Lung (tissue), 12 donors: ENCODE data around the gene ROMO1. TPM values are rescaled to one million over a fixed set of nuclear protein-coding genes. Genes with fewer than 3 reads are reported as not detected.

Experiments
- ATAC-seq: fragments of 200-7000 bp; cut with Tn5 transposase; one replicate; pipeline ENCODE4 v1.9.1; 2020; ENCODE audit warnings: moderate number of reproducible peaks; ENCODE audit not compliant: insufficient read depth, low FRiP score
- DNase-seq, 3 donors: peaks; one replicate each; pipeline ENCODE4 v3.0.0-alpha.2; 2013 to 2017
- H3K27ac ChIP-seq, 2 donors: one replicate each; pipeline ENCODE4 v1.5.1; 2013; ENCODE audit warnings: mild to moderate bottlenecking in 2 of 2, moderate library complexity in 2 of 2, control low read depth in 1 of 2, inconsistent platforms in 1 of 2, low read depth in 1 of 2, low read length in 1 of 2
- H3K27me3 ChIP-seq, 3 donors: one replicate each; pipeline ENCODE4 v1.5.1; 2013; ENCODE audit warnings: low read length in 2 of 3; ENCODE audit not compliant: control insufficient read depth in 3 of 3, insufficient read depth in 3 of 3
- H3K36me3 ChIP-seq, 4 donors: one replicate each; pipeline ENCODE4 v1.5.1; 2013; ENCODE audit warnings: low read length in 4 of 4, mild to moderate bottlenecking in 1 of 4, moderate library complexity in 1 of 4; ENCODE audit not compliant: control insufficient read depth in 4 of 4, insufficient read depth in 4 of 4
- H3K4me1 ChIP-seq, 5 donors: one replicate each; pipeline ENCODE4 v1.5.1; 2013; ENCODE audit warnings: low read length in 5 of 5, mild to moderate bottlenecking in 2 of 5, moderate library complexity in 1 of 5; ENCODE audit not compliant: control insufficient read depth in 5 of 5, insufficient read depth in 5 of 5
- H3K4me3 ChIP-seq: one replicate; pipeline ENCODE4 v1.5.1; 2013; ENCODE audit warnings: mild to moderate bottlenecking, control low read depth, moderate library complexity
- H3K9ac ChIP-seq, 2 donors: one replicate each; pipeline ENCODE4 v1.5.1; 2013; ENCODE audit warnings: low read length in 2 of 2, control low read depth in 1 of 2; ENCODE audit not compliant: insufficient read depth in 1 of 2
- H3K9me3 ChIP-seq, 4 donors: one replicate each; pipeline ENCODE4 v1.5.1; 2013; ENCODE audit warnings: low read length in 3 of 4, mild to moderate bottlenecking in 1 of 4, moderate library complexity in 1 of 4; ENCODE audit not compliant: control insufficient read depth in 4 of 4, insufficient read depth in 3 of 4
- CTCF ChIP-seq: IDR thresholded peaks from 2 replicates; pipeline ENCODE4 v1.5.1; 2012; ENCODE audit warnings: mild to moderate bottlenecking; ENCODE audit errors: control extremely low read depth, extremely low read depth
- WGBS, 2 donors: extraction: QIAGEN DNeasy Blood & Tissue Kit; methylation state at CpG; one replicate each; pipeline ENCODE4 v1.1.7; 2013; 5-methylcytosine and 5-hydroxymethylcytosine counted together
- polyA plus RNA-seq, 2 donors: library from polyadenylated mRNA; stranded (reverse); fragments of 200-250 nt; gene quantifications; one replicate each; pipeline ENCODE4 v1.2.1, GENCODE V29; 2013
- total RNA-seq, 2 donors: library from RNA; depleted of rRNA in 1 of 2; stranded (reverse); fragments of >200 nt in 1 of 2; gene quantifications; one replicate each; pipeline ENCODE4 v1.2.1, GENCODE V29; 2014 to 2021
- donor health status: control.
- donor health status: control.
- donor health status: Bipolar disorder and iron deficiency.
- donor health status: healthy.
- donor health status: DM: yes; HTN: yes; CAD: no.

The ROMO1 gene
- total and polyA plus RNA-seq, 4 donors: 98.6 to 501 (median 272) TPM

- H3K9me3 ChIP-seq: no peaks in the 10 kb centered on the region
- TF ChIP-seq CTCF: no peak
- DNase-seq: no peak
- H3K9ac ChIP-seq: no peak overlapping the region
- peaks cover 13 to 30% (median 25%) of the 10 kb centered on the region in 4 donors for H3K36me3 ChIP-seq
- H3K4me3 ChIP-seq: no peak overlapping the region
- WGBS, 2 donors: 87 to 92% methylated on average over 1 of the region's 1 CpG
- no peaks in the 10 kb centered on the region for H3K27me3 ChIP-seq
- ATAC-seq: no peak
- H3K27ac ChIP-seq: no peak overlapping the region
- no peaks in the 10 kb centered on the region for H3K4me1 ChIP-seq
Measured at GRCh38 chr20:35669681-35670080, 29.5 kb upstream of the ROMO1 start.

GRCh38 chr20:35673884-35674283 is 25.3 kb upstream of the ROMO1 start:
- 93 to 95% methylated on average over 4 of the region's 4 CpGs for WGBS, 2 donors
- DNase-seq (no peak), ATAC-seq (no peak)
- H3K4me1 ChIP-seq: no peaks in the 10 kb centered on the region
- H3K4me3 ChIP-seq: no peak overlapping the region
- H3K27ac ChIP-seq: no peak overlapping the region
- TF ChIP-seq CTCF: no peak
- H3K9me3 ChIP-seq: no peaks in the 10 kb centered on the region
- no peaks in the 10 kb centered on the region for H3K27me3 ChIP-seq
- H3K9ac ChIP-seq: no peak overlapping the region
- peaks cover 15 to 36% (median 28%) of the 10 kb centered on the region in 4 donors for H3K36me3 ChIP-seq

GRCh38 chr20:35674921-35675320 is 24.3 kb upstream of the ROMO1 start:
- H3K4me1 ChIP-seq: no peaks in the 10 kb centered on the region
- no peaks in the 10 kb centered on the region for H3K27me3 ChIP-seq
- H3K27ac ChIP-seq: no peak overlapping the region
- TF ChIP-seq CTCF: no peak
- DNase-seq (no peak), ATAC-seq (no peak)
- peaks cover 13 to 28% (median 25%) of the 10 kb centered on the region in 4 donors for H3K36me3 ChIP-seq
- no peak overlapping the region for H3K9ac ChIP-seq
- 95 to 97% methylated on average over 8 of the region's 8 CpGs for WGBS, 2 donors
- H3K4me3 ChIP-seq: no peak overlapping the region
- no peaks in the 10 kb centered on the region for H3K9me3 ChIP-seq
